ENCODE data around the gene TVP23A. TPM values are rescaled to one million over a fixed set of nuclear protein-coding genes. Genes with fewer than 3 reads are reported as not detected.

The TVP23A gene
- total and polyA plus RNA-seq, 10 of the 15 experiments (the other 5 are each of a cell fraction or from before 2014, with no cell fraction given): 1.1 to 6.4 (median 2.2) TPM

DNA sequence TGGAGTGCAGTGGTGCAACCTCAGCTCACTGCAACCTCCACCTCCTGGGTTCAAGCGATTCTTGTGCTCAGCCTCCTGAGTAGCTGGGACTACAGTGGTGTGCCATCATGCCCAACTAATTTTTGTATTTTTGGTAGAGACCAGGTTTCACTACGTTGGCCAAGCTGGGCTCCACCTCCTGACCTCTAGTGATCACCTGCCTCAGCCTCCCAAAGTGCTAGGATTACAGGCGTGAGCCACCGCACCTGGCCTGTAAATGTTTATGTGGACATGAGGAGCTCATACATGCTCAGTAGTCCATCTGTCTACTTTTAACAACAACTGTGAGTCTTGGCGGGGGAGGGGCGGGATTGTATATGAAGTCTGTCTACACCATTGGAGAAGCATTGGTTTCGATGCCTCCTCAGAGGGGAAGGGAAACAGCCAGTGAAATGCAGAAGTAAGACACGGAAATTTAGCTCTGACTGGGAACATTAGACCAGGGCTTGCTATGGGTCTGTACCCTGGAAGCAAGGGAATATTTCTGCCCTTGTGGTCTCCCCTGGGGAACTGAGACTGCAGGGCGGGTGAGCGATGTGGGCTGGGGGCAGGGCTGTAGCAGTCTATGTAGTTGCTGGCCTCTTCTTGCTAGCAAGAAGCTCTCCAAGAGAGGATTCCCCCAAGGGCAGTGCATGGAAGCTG, 65.6 kb downstream of the TVP23A start (continued):
- TF ChIP-seq, protein P1, sequence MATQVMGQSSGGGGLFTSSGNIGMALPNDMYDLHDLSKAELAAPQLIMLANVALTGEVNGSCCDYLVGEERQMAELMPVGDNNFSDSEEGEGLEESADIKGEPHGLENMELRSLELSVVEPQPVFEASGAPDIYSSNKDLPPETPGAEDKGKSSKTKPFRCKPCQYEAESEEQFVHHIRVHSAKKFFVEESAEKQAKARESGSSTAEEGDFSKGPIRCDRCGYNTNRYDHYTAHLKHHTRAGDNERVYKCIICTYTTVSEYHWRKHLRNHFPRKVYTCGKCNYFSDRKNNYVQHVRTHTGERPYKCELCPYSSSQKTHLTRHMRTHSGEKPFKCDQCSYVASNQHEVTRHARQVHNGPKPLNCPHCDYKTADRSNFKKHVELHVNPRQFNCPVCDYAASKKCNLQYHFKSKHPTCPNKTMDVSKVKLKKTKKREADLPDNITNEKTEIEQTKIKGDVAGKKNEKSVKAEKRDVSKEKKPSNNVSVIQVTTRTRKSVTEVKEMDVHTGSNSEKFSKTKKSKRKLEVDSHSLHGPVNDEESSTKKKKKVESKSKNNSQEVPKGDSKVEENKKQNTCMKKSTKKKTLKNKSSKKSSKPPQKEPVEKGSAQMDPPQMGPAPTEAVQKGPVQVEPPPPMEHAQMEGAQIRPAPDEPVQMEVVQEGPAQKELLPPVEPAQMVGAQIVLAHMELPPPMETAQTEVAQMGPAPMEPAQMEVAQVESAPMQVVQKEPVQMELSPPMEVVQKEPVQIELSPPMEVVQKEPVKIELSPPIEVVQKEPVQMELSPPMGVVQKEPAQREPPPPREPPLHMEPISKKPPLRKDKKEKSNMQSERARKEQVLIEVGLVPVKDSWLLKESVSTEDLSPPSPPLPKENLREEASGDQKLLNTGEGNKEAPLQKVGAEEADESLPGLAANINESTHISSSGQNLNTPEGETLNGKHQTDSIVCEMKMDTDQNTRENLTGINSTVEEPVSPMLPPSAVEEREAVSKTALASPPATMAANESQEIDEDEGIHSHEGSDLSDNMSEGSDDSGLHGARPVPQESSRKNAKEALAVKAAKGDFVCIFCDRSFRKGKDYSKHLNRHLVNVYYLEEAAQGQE (IDR thresholded peaks at IDR 0.05; ENCODE audit: low read depth, low read length): no peak
- TF ChIP-seq, protein P2, sequence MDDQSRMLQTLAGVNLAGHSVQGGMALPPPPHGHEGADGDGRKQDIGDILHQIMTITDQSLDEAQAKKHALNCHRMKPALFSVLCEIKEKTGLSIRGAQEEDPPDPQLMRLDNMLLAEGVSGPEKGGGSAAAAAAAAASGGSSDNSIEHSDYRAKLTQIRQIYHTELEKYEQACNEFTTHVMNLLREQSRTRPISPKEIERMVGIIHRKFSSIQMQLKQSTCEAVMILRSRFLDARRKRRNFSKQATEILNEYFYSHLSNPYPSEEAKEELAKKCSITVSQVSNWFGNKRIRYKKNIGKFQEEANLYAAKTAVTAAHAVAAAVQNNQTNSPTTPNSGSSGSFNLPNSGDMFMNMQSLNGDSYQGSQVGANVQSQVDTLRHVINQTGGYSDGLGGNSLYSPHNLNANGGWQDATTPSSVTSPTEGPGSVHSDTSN (IDR thresholded peaks at IDR 0.05; ENCODE audit: insufficient replicate concordance, low read depth, low read length): no peak
- TF ChIP-seq, protein P3, sequence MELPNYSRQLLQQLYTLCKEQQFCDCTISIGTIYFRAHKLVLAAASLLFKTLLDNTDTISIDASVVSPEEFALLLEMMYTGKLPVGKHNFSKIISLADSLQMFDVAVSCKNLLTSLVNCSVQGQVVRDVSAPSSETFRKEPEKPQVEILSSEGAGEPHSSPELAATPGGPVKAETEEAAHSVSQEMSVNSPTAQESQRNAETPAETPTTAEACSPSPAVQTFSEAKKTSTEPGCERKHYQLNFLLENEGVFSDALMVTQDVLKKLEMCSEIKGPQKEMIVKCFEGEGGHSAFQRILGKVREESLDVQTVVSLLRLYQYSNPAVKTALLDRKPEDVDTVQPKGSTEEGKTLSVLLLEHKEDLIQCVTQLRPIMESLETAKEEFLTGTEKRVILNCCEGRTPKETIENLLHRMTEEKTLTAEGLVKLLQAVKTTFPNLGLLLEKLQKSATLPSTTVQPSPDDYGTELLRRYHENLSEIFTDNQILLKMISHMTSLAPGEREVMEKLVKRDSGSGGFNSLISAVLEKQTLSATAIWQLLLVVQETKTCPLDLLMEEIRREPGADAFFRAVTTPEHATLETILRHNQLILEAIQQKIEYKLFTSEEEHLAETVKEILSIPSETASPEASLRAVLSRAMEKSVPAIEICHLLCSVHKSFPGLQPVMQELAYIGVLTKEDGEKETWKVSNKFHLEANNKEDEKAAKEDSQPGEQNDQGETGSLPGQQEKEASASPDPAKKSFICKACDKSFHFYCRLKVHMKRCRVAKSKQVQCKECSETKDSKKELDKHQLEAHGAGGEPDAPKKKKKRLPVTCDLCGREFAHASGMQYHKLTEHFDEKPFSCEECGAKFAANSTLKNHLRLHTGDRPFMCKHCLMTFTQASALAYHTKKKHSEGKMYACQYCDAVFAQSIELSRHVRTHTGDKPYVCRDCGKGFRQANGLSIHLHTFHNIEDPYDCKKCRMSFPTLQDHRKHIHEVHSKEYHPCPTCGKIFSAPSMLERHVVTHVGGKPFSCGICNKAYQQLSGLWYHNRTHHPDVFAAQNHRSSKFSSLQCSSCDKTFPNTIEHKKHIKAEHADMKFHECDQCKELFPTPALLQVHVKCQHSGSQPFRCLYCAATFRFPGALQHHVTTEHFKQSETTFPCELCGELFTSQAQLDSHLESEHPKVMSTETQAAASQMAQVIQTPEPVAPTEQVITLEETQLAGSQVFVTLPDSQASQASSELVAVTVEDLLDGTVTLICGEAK (IDR thresholded peaks at IDR 0.05; ENCODE audit: borderline replicate concordance): no peak; the same call in 1 of the 2 replicates
- TF ChIP-seq MEF2A (IDR thresholded peaks at IDR 0.05; ENCODE audit: insufficient read depth, low read depth, low read length) (0 out of 2 replicates have a peak, but pooled peaks have one; percentile 19), SP1 (IDR thresholded peaks at IDR 0.05; ENCODE audit: low read depth, low read length) (peak; percentile 32), SPI1 (IDR thresholded peaks at IDR 0.05; ENCODE audit: borderline replicate concordance, insufficient read depth, low read depth, low read length) (peak; percentile 89), SREBF2 (IDR thresholded peaks at IDR 0.05; ENCODE audit: low read length) (no peak), POU2F2 (IDR thresholded peaks at IDR 0.05; ENCODE audit: borderline replicate concordance, low read depth, low read length) (peak; percentile 33; the same call in 1 of the 3 replicates), ETV6 (conservative IDR thresholded peaks at IDR 0.05 in 1 of 2, IDR thresholded peaks at IDR 0.05 in 1 of 2; ENCODE audit: borderline replicate concordance in 1 of 2, low read depth in 1 of 2) (peak in 1 of 2 experiments; percentile 81; a peak in 2 of 4 replicates), HCFC1 (IDR thresholded peaks at IDR 0.05; ENCODE audit: low read length) (no peak), CBX5 (IDR thresholded peaks at IDR 0.05; ENCODE audit: low read depth) (no peak), CEBPB (IDR thresholded peaks at IDR 0.05; ENCODE audit: borderline replicate concordance in 1 of 2, low read depth in 2 of 2, low read length in 2 of 2) (no peak), RELA (IDR thresholded peaks at IDR 0.05; ENCODE audit: borderline replicate concordance, partially characterized antibody) (no peak), ZNF217 (IDR thresholded peaks at IDR 0.05) (no peak)
- TF ChIP-seq, protein P4, sequence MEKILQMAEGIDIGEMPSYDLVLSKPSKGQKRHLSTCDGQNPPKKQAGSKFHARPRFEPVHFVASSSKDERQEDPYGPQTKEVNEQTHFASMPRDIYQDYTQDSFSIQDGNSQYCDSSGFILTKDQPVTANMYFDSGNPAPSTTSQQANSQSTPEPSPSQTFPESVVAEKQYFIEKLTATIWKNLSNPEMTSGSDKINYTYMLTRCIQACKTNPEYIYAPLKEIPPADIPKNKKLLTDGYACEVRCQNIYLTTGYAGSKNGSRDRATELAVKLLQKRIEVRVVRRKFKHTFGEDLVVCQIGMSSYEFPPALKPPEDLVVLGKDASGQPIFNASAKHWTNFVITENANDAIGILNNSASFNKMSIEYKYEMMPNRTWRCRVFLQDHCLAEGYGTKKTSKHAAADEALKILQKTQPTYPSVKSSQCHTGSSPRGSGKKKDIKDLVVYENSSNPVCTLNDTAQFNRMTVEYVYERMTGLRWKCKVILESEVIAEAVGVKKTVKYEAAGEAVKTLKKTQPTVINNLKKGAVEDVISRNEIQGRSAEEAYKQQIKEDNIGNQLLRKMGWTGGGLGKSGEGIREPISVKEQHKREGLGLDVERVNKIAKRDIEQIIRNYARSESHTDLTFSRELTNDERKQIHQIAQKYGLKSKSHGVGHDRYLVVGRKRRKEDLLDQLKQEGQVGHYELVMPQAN (conservative IDR thresholded peaks at IDR 0.05): no peak; the same call in 1 of the 2 replicates
- TF ChIP-seq, protein P5, sequence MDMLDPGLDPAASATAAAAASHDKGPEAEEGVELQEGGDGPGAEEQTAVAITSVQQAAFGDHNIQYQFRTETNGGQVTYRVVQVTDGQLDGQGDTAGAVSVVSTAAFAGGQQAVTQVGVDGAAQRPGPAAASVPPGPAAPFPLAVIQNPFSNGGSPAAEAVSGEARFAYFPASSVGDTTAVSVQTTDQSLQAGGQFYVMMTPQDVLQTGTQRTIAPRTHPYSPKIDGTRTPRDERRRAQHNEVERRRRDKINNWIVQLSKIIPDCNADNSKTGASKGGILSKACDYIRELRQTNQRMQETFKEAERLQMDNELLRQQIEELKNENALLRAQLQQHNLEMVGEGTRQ (IDR thresholded peaks at IDR 0.05; ENCODE audit: borderline replicate concordance, low read depth, low read length): no peak
